Esophagus (tissue), 2 donors: ENCODE data around the gene TEAD3. TPM values are rescaled to one million over a fixed set of nuclear protein-coding genes. Genes with fewer than 3 reads are reported as not detected.
"Not testable (repeated sequence)": the region's sequence is repeated elsewhere in the genome, so short reads cannot be mapped to it uniquely, and the experiment has no call there.

ENCODE experiments used
- H3K27ac ChIP-seq, 2 donors: one replicate each; pipeline ENCODE4 v1.5.1; 2013; ENCODE audit warnings: low read depth in 2 of 2, mild to moderate bottlenecking in 2 of 2, inconsistent platforms in 1 of 2, low read length in 1 of 2, moderate library complexity in 1 of 2
- H3K27me3 ChIP-seq, 2 donors: one replicate each; pipeline ENCODE4 v1.6.1; 2013; ENCODE audit warnings: low read length in 2 of 2, control low read depth in 1 of 2, mild to moderate bottlenecking in 1 of 2; ENCODE audit not compliant: insufficient read depth in 2 of 2, control insufficient read depth in 1 of 2
- H3K36me3 ChIP-seq, 2 donors: one replicate each; pipeline ENCODE4 v1.6.1; 2013; ENCODE audit warnings: low read length in 1 of 2; ENCODE audit not compliant: control insufficient read depth in 2 of 2, insufficient read depth in 2 of 2
- H3K4me1 ChIP-seq, 2 donors: one replicate each; pipeline ENCODE4 v1.6.1; 2013; ENCODE audit warnings: low read length in 1 of 2; ENCODE audit not compliant: control insufficient read depth in 2 of 2, insufficient read depth in 2 of 2
- H3K4me3 ChIP-seq, 2 donors: one replicate each; pipeline ENCODE4 v1.5.1; 2013; ENCODE audit warnings: low read length in 2 of 2, mild to moderate bottlenecking in 2 of 2, low read depth in 1 of 2, moderate library complexity in 1 of 2
- H3K9me3 ChIP-seq, 2 donors: one replicate each; pipeline ENCODE4 v1.6.1; 2013; ENCODE audit warnings: mild to moderate bottlenecking in 2 of 2, low read depth in 1 of 2, low read length in 1 of 2, moderate library complexity in 1 of 2; ENCODE audit not compliant: control insufficient read depth in 2 of 2, insufficient read depth in 1 of 2
- WGBS, 2 donors: extraction: QIAGEN DNeasy Blood & Tissue Kit; methylation state at CpG; one replicate each; pipeline ENCODE4 v1.1.7; 2013; 5-methylcytosine and 5-hydroxymethylcytosine counted together
- polyA plus RNA-seq, 2 donors: library from polyadenylated mRNA; stranded (reverse); fragments of 200-250 nt; gene quantifications; one replicate each; pipeline ENCODE4 v1.2.3, GENCODE V29; 2013
- donor health status: healthy with polysubstance abuse.
- donor health status: Bipolar disorder and iron deficiency.

The TEAD3 gene
- polyA plus RNA-seq, 2 donors, result 28.6 to 29.1 TPM

- no peaks in the 10 kb centered on the region for H3K4me1 ChIP-seq
- no peaks in the 10 kb centered on the region for H3K27me3 ChIP-seq
- WGBS, 2 donors, result 85 to 94% methylated on average over 3 of the region's 3 CpGs
- no peak overlapping the region for H3K4me3 ChIP-seq
- no peaks in the 10 kb centered on the region for H3K9me3 ChIP-seq
- H3K27ac ChIP-seq, result no peak overlapping the region
- H3K36me3 ChIP-seq, result no peaks in the 10 kb centered on the region
These were observed 27.6 kb upstream of the TEAD3 start for GRCh38 chr6:35524380-35525020.

- 31 to 34% methylated on average over 32 of the region's 32 CpGs for WGBS, 2 donors
- H3K4me3 ChIP-seq, result no peak overlapping the region
These were observed 26.1 kb upstream of the TEAD3 start for GRCh38 chr6:35522660-35523658.

GRCh38 chr6:35522151-35522550 lies 25.3 kb upstream of the TEAD3 start:
- Histone ChIP-seq H3K9me3 (no peaks in the 10 kb centered on the region), H3K4me1 (no peaks in the 10 kb centered on the region), H3K27me3 (no peaks in the 10 kb centered on the region), H3K27ac (no peak overlapping the region), H3K4me3 (no peak overlapping the region), H3K36me3 (no peaks in the 10 kb centered on the region)
- WGBS, 2 donors, result 73 to 78% methylated on average over 12 of the region's 12 CpGs

More at GRCh38 chr6:35522660-35523658, 26.1 kb upstream of the TEAD3 start:
- no peaks in the 10 kb centered on the region for H3K36me3 ChIP-seq
- H3K27ac ChIP-seq, result no peak overlapping the region
- H3K4me1 ChIP-seq, result no peaks in the 10 kb centered on the region
- no peaks in the 10 kb centered on the region for H3K27me3 ChIP-seq
- H3K9me3 ChIP-seq, result no peaks in the 10 kb centered on the region

DNA sequence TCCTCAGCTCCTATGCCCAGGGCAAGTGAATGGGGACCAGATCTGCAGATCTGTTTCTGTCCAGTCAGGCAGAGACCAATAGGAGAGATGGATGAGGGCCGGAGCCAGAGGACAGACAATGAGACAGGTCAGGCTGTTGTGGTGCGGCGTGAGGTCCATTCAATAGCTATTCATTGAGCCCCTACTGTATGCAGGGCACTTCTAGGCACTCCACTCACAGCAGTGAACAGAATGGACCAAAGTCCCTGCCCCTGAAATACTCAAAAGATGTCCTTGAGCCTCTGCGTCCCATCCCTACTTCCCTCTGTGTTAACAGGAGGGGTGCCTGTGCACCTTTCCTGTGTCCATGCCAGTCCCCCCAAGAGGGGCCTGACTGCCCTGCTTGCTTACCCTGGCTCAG lies 24.4 kb upstream of the TEAD3 start:
- 96 to 97% methylated on average over 4 of the region's 4 CpGs for WGBS, 2 donors
- H3K36me3 ChIP-seq, result no peaks in the 10 kb centered on the region
- H3K4me3 ChIP-seq, result no peak overlapping the region
- H3K27ac ChIP-seq, result no peak overlapping the region
- no peaks in the 10 kb centered on the region for H3K9me3 ChIP-seq
- H3K27me3 ChIP-seq, result no peaks in the 10 kb centered on the region
- H3K4me1 ChIP-seq, result no peaks in the 10 kb centered on the region

GRCh38 chr6:35519313-35520015 lies 22.6 kb upstream of the TEAD3 start:
- Histone ChIP-seq H3K27me3 (no peaks in the 10 kb centered on the region), H3K4me1 (no peaks in the 10 kb centered on the region), H3K36me3 (no peaks in the 10 kb centered on the region), H3K4me3 (no peak overlapping the region), H3K27ac (no peak overlapping the region), H3K9me3 (no peaks in the 10 kb centered on the region)
- 71 to 78% methylated on average over 9 of the region's 9 CpGs for WGBS, 2 donors

- WGBS, 2 donors, result 95% methylated on average over 6 of the region's 6 CpGs
- Histone ChIP-seq H3K27me3 (no peaks in the 10 kb centered on the region), H3K27ac (no peak overlapping the region), H3K4me1 (no peaks in the 10 kb centered on the region), H3K9me3 (no peaks in the 10 kb centered on the region), H3K36me3 (no peaks in the 10 kb centered on the region), H3K4me3 (no peak overlapping the region)
These were observed 21.9 kb upstream of the TEAD3 start for GRCh38 chr6:35518566-35519312.

DNA sequence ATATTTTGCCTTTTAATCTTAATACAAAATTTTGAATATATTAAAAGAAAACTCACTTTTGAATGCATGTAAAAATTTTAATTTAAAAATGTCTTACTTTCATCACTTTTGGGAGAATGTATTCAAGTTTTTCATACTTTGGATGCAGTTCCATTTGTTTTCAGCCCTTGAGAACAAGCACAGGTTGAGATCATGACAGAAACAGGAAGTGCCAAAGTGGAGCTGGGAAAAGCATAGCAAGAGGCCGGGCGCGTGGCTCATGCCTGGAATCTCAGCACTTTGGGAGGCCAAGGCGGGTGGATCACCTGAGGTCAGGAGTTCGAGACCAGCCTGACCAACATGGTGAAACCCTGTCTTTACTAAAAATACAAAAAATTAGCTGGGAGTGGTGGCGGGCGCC lies 21.1 kb upstream of the TEAD3 start:
- H3K36me3 ChIP-seq, H3K27ac ChIP-seq, H3K27me3 ChIP-seq, H3K9me3 ChIP-seq, H3K4me3 ChIP-seq, H3K4me1 ChIP-seq: not testable (repeated sequence)
- 85 to 91% methylated on average over 7 of the region's 7 CpGs for WGBS, 2 donors

DNA sequence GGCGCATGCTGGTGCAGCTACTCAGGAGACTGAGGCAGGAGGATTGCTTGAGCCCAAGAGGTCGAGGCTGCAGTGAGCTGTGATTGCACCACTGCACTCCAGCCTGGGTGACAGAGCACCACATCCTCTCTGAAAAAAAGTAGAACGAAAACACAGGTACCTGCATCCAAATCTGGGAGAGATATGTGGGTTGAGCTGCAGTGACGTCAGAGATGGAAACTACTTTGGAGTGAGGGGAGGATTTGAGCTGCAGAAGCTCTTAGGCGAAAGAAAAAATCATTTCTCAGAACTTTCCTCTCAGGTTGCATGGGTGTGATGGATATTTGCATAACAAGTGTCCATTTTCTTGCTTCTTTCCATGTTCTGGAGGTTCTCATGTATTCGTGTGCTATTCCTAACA lies 19.8 kb upstream of the TEAD3 start:
- Histone ChIP-seq H3K27me3 (no peaks in the 10 kb centered on the region), H3K36me3 (no peaks in the 10 kb centered on the region), H3K4me3 (no peak overlapping the region), H3K27ac (no peak overlapping the region), H3K4me1 (peaks cover under 1 to 4% of the 10 kb centered on the region in 2 donors), H3K9me3 (no peaks in the 10 kb centered on the region)
- 57 to 82% methylated on average over 6 of the region's 6 CpGs for WGBS, 2 donors

DNA sequence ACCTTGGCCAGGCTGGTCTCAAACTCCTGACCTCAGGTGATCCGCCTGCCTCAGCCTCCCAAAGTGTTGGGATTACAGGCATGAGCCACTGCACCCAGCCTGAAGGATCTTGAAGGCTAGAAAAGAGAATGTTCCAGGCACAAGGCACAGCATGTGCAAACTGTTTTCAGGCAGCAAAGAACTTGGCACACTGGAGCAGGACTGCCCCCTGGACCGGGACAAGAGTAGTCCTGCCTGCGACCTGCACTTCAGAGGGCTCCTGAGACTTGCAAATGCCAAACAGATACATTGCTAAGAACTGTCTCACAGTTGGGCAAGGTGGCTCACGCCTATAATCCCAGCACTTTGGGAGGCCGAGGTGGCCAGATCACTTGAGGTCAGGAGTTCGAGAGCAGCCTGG lies 19.1 kb upstream of the TEAD3 start:
- not testable (repeated sequence) for H3K9me3 ChIP-seq, H3K36me3 ChIP-seq, H3K27ac ChIP-seq, H3K27me3 ChIP-seq, H3K4me1 ChIP-seq, H3K4me3 ChIP-seq
- WGBS, 2 donors, result 76 to 83% methylated on average over 6 of the region's 6 CpGs
